Esophagus muscularis mucosa (tissue), 4 donors: ENCODE results near the gene ALG3. TPM values are rescaled to one million over a fixed set of nuclear protein-coding genes. Genes with fewer than 3 reads are reported as not detected.

Experiments used
- DNase-seq: peaks from one replicate; pipeline ENCODE4 v3.0.0-alpha.2; 2017; ENCODE audit errors: extremely low spot score
- H3K27ac ChIP-seq, 4 donors: fragments of 200-600 bp; sonication (generic); replicated peaks in 1 of 4; 1 replicate in 3 of 4; 2 replicates in 1 of 4; pipeline ENCODE4 v1.5.1; 2016 to 2019; ENCODE audit warnings: mild to moderate bottlenecking in 1 of 4
- H3K27me3 ChIP-seq, 4 donors: fragments of 200-600 bp; sonication (generic); one replicate each; pipeline versions ENCODE4 v1.5.1 to v1.6.0; 2016 to 2019
- H3K36me3 ChIP-seq, 4 donors: fragments of 200-600 bp; sonication (generic); one replicate each; pipeline ENCODE4 v1.5.1; 2016 to 2019
- H3K4me1 ChIP-seq, 4 donors: fragments of 200-600 bp; sonication (generic); one replicate each; pipeline ENCODE4 v1.5.1; 2016 to 2019
- H3K4me3 ChIP-seq, 4 donors: fragments of 200-600 bp; sonication (generic); 1 replicate in 2 of 4; 2 replicates in 2 of 4; pipeline ENCODE4 v1.5.1; 2016 to 2019; ENCODE audit warnings: mild to moderate bottlenecking in 4 of 4, moderate library complexity in 1 of 4
- H3K9me3 ChIP-seq, 4 donors: fragments of 200-600 bp; sonication (generic); 1 replicate in 3 of 4; 2 replicates in 1 of 4; pipeline ENCODE4 v1.5.1; 2016 to 2019
- CTCF ChIP-seq, 3 experiments: fragments of 200-600 bp in 2 of 3; fragments of 450-650 bp in 1 of 3; sonication (generic) in 2 of 3; IDR thresholded peaks; one replicate each; pipeline ENCODE4 v1.5.1; 2017 to 2019; ENCODE audit warnings: antibody characterized with exemption in 3 of 3, mild to moderate bottlenecking in 2 of 3, moderate library complexity in 1 of 3
- EP300 ChIP-seq: sonication (generic); formaldehyde crosslinking; IDR thresholded peaks from one replicate; pipeline ENCODE4 v1.6.1; 2017; ENCODE audit warnings: antibody characterized with exemption
- POLR2A ChIP-seq: fragments of 450-650 bp; IDR thresholded peaks from one replicate; pipeline ENCODE4 v1.6.1; 2017; ENCODE audit warnings: antibody characterized with exemption, moderate library complexity, mild to moderate bottlenecking, low read depth
- POLR2AphosphoS5 ChIP-seq, 2 donors: sonication (generic); formaldehyde crosslinking; IDR thresholded peaks; one replicate each; pipeline ENCODE4 v1.6.1; 2017; ENCODE audit warnings: antibody characterized with exemption in 2 of 2
- WGBS: methylation state at CpG from one replicate; pipeline ENCODE4 v1.1.5; 2018; 5-methylcytosine and 5-hydroxymethylcytosine counted together
- intact Hi-C: fragments of 100-400 bp; cut with DNase I; formaldehyde crosslinking; loops from one replicate; pipeline ENCODE4 v1.15.1; 2023
- total RNA-seq, 4 donors: library from RNA; depleted of rRNA; stranded (reverse); fragments of >200 nt; gene quantifications; one replicate each; pipeline versions ENCODE4 v1.1.0 to v1.2.1, GENCODE V29; 2016

ALG3 gene
- total RNA-seq, 4 donors from 2014 or later: 35.6 to 48.5 (median 39.8) TPM

DNA sequence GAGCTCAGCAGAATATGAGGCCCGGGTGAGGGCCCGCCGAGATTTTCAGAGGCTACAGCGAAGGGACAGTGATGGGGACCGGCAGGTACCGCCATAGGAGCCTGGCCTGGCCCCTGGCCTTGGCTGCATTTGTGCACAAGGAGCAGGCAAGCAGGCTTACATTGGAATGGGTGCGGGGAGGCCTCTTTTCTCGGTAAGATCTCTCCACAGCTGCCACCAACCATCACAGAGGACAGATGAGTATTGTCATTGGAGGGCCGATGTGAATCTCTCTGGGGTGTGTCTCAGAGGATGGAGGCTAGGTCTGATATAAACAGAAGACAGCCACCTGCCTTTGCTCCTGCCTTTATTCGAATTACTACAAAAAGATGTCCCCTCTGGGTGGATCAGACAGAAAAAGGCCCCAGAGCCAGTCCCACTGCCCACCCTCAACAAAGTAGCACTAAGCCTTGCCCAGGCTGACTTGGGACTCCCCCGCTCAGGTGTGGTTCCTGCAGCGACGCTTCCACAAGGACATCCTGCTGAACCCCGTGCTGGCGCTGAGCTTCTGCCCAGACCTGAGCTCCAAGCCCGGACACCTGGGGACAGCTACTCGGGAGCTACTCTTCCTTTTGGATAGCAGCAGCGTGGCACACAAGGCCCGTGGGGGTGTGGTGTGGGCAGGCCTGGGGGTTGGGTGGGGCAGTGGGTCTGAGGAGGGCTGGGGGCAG lies 13.9 kb downstream of the ALG3 start:
- Histone ChIP-seq H3K4me1 (peaks cover 12 to 13% (median 13%) of the 10 kb centered on the region in 4 donors), H3K4me3 (no peak overlapping the region), H3K27ac (no peak overlapping the region), H3K9me3 (no peaks in the 10 kb centered on the region), H3K27me3 (peaks cover 4 to 86% (median 21%) of the 10 kb centered on the region in 4 donors), H3K36me3 (no peaks in the 10 kb centered on the region)
- intact Hi-C loops: loop anchor here (5.0 kb wide), 1 partner anchor 48 kb away; the partner anchor contains the start of gene ABCF3
- TF ChIP-seq POLR2A: no peak
- no peak for TF ChIP-seq CTCF (IDR thresholded peaks at IDR 0.05)
- no peak for TF ChIP-seq POLR2AphosphoS5 (IDR thresholded peaks at IDR 0.05)
- no peak for TF ChIP-seq EP300
- WGBS: 86% methylated on average over 14 of the region's 19 CpGs
- DNase-seq: no peak

DNA sequence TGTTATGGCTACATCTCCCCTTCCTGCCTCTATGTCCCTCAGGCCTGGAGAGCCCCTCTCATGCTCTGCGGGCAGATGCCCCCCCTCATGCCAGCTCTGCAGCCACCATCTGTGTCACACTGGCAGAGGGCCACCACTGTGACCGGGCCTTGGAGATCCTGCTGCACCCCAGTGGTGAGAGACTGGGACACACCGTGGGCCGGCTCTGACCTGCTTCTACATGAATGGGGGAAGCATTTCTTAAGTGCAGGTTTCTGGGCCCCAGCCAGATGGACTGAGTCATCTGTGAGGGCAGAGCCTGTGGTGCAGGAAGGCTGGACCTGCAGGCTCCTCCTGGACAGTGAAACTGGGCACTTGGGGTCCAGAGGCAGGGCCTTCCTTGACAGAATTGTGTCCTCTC lies 14.5 kb downstream of the ALG3 start:
- H3K9me3 ChIP-seq: no peaks in the 10 kb centered on the region
- WGBS: 29% methylated on average over 1 of the region's 4 CpGs
- H3K4me1 ChIP-seq: peaks cover 18 to 19% (median 19%) of the 10 kb centered on the region in 4 donors
- intact Hi-C loops: loop anchor here (5.0 kb wide), 1 partner anchor 47 kb away; the partner anchor contains the start of gene ABCF3
- peaks cover 4 to 86% (median 24%) of the 10 kb centered on the region in 4 donors for H3K27me3 ChIP-seq
- no peak overlapping the region for H3K27ac ChIP-seq
- no peaks in the 10 kb centered on the region for H3K36me3 ChIP-seq
- TF ChIP-seq POLR2AphosphoS5 (IDR thresholded peaks at IDR 0.05) (no peak), POLR2A (no peak), CTCF (IDR thresholded peaks at IDR 0.05) (no peak), EP300 (no peak)
- DNase-seq: no peak
- no peak overlapping the region for H3K4me3 ChIP-seq

DNA sequence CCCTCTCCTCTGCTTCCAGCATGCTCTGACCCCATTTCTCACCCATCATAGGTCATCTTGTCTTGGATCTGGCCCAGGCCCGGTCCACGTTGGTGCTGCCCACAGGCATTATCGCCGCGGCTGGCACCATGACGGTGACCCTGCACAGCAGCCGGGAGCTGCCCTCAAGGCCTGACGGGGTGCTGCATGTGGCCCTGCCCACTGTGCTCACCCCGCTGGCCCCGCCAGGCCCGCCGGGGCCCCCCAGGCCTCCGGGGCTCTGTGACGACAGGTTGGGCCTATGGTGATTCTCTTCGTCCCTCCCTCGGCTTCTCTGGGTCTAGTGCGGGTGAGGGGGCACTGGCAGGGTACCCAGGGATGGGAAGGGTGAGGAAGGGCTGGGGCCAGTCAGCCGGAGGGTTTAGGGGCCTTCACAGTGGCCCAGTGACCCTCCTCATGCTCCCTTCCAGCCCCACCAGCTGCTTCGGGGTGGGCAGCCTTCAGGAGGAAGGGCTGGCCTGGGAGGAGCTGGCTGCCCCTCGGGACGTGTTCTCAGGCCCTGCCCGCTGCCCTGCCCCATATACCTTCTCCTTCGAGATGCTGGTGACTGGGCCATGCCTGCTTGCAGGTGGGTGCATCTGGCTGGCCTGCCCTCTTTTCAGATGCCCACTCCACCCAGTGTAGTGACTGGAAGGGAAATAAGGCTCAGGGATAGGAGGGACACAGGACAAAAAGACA lies 15.5 kb downstream of the ALG3 start:
- TF ChIP-seq CTCF (IDR thresholded peaks at IDR 0.05) (no peak), POLR2A (no peak), EP300 (no peak), POLR2AphosphoS5 (IDR thresholded peaks at IDR 0.05) (no peak)
- Histone ChIP-seq H3K36me3 (no peaks in the 10 kb centered on the region), H3K4me3 (no peak overlapping the region), H3K27ac (no peak overlapping the region), H3K27me3 (peaks cover 4 to 86% (median 25%) of the 10 kb centered on the region in 4 donors), H3K9me3 (no peaks in the 10 kb centered on the region), H3K4me1 (peaks cover 23 to 28% (median 26%) of the 10 kb centered on the region in 4 donors)
- intact Hi-C loops: loop anchor here (5.0 kb wide), 1 partner anchor 46 kb away; the partner anchor contains the start of gene ABCF3
- DNase-seq: no peak
- 89% methylated on average over 7 of the region's 23 CpGs for WGBS

DNA sequence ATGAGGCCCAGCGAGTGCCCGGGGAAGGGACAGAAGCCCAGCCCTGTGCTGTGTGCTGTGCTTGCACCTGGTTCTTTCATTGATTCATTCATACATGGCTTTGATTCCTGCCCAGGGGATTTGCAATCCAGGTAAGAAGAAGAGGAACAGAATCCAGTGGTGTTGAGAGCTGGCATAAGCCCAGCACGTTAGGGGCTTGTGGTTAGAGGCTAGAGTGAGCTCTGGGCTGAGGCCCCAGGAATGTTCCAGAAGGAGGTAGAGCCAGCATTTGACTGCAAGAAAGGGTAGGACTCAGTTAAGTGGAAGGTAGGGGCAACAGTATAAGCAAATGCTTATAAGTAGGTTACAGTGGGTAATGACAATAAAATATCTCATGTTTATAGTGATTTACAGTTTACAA lies 17.1 kb downstream of the ALG3 start:
- peaks cover 23 to 30% (median 26%) of the 10 kb centered on the region in 4 donors for H3K4me1 ChIP-seq
- peaks cover 4 to 87% (median 31%) of the 10 kb centered on the region in 4 donors for H3K27me3 ChIP-seq
- intact Hi-C loops: loop anchor here (5.0 kb wide), 1 partner anchor 44 kb away; the partner anchor contains the start of gene ABCF3
- TF ChIP-seq EP300: no peak
- no peak for TF ChIP-seq CTCF (IDR thresholded peaks at IDR 0.05)
- TF ChIP-seq POLR2A: no peak
- TF ChIP-seq POLR2AphosphoS5 (IDR thresholded peaks at IDR 0.05): no peak
- H3K36me3 ChIP-seq: no peaks in the 10 kb centered on the region
- 80% methylated on average over 3 of the region's 3 CpGs for WGBS
- DNase-seq: no peak
- H3K9me3 ChIP-seq: no peaks in the 10 kb centered on the region
- H3K4me3 ChIP-seq: no peak overlapping the region
- no peak overlapping the region for H3K27ac ChIP-seq
